GM12873 (cell line): ENCODE results near the gene LRRC61.

Experiments
- TF ChIP-seq, protein P1 (sequence below): IDR thresholded peaks from 2 replicates; pipeline ENCODE4 v1.5.1; 2012; ENCODE audit warnings: low read depth, mild to moderate bottlenecking, moderate library complexity, low read length, control low read depth; ENCODE audit not compliant: insufficient read depth; ENCODE audit errors: missing control alignments

Gene LRRC61

DNA sequence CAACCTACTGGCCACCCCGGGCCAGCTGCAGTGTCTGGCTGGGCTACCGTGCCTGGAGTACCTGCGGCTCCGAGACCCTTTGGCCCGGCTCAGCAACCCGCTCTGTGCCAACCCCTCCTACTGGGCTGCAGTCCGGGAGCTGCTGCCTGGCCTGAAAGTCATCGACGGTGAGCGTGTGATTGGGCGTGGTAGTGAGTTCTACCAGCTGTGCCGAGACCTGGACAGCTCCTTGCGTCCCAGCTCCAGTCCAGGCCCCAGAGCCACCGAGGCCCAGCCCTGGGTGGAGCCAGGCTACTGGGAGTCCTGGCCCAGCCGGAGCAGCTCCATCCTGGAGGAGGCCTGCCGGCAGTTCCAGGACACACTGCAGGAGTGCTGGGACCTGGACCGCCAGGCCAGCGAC lies 14.0 kb downstream of the LRRC61 start:
- TF ChIP-seq, protein P1, sequence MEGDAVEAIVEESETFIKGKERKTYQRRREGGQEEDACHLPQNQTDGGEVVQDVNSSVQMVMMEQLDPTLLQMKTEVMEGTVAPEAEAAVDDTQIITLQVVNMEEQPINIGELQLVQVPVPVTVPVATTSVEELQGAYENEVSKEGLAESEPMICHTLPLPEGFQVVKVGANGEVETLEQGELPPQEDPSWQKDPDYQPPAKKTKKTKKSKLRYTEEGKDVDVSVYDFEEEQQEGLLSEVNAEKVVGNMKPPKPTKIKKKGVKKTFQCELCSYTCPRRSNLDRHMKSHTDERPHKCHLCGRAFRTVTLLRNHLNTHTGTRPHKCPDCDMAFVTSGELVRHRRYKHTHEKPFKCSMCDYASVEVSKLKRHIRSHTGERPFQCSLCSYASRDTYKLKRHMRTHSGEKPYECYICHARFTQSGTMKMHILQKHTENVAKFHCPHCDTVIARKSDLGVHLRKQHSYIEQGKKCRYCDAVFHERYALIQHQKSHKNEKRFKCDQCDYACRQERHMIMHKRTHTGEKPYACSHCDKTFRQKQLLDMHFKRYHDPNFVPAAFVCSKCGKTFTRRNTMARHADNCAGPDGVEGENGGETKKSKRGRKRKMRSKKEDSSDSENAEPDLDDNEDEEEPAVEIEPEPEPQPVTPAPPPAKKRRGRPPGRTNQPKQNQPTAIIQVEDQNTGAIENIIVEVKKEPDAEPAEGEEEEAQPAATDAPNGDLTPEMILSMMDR: no peak

DNA sequence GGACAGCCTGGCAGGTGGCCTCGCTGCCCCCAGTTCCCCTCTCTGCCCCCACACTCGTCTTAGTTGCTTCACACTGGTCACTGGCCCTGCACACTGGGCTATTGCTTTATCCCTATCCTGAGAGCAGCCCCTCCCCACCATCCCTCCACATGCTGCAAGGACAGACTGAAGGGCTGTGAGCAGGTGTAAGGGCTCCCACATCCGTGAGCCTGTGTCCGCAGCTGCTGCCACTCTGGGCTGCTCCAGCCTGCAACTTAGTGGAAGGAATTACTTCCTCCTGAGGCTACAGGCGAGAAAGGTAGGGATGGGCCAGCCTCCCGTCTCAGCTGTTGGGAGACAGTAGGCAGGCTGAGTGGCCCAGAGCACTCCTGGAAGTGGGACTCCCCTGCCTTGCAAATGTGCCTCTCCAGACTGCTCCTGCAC lies 14.5 kb downstream of the LRRC61 start:
- TF ChIP-seq, protein P1: no peak

DNA sequence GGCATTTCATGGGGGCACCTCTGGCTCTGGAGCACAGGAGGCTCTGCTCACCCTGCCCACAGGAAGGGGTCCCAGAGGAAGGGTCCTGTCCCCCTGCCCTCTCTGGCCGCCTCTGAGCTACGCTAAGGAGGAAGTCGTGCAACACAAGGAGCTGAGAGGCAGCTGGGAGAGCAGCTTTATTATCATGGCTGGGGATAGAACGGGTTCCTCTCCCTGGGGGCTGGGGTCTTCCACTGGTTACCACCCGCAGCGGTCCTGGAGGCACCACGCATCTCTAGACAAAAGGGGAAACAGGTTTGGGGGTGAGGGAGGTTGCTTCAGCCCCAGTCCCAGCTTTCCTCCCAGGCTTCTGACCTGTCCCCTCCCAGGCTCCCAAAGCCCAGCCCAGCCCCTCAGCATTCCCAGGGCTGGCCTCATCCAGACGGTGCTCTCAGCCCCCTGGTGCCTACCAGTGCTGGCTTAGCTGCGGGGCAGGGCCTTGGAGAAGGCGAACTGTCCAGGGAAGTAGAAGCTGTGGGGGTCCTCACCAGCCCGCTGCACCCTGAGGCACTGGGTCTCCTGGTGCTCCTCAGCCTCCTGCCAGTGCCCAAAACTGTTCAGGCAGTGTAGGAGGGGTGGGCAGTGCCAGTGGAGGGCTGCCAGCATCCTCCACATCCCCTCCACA lies 15.1 kb downstream of the LRRC61 start:
- TF ChIP-seq, protein P1: no peak

DNA sequence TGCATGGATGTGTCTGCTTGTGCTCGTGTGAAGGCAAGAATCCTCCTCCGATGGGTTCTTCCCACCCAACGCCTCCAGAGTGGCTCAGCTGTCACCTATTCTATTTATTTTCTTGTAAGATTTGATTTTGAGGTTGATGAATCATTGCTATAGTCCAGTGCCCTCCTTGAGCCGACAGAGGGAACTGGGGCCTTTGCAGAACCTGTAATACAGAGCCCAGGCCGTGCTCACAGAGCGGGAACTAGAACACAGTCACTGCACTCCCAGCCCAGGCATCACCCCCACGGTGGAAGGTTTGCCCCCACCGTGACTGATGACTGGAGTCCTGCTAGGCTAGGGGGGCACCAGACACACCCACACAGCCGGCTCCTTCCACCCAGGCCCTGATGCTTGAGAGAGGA lies 16.3 kb downstream of the LRRC61 start:
- TF ChIP-seq, protein P1: no peak

DNA sequence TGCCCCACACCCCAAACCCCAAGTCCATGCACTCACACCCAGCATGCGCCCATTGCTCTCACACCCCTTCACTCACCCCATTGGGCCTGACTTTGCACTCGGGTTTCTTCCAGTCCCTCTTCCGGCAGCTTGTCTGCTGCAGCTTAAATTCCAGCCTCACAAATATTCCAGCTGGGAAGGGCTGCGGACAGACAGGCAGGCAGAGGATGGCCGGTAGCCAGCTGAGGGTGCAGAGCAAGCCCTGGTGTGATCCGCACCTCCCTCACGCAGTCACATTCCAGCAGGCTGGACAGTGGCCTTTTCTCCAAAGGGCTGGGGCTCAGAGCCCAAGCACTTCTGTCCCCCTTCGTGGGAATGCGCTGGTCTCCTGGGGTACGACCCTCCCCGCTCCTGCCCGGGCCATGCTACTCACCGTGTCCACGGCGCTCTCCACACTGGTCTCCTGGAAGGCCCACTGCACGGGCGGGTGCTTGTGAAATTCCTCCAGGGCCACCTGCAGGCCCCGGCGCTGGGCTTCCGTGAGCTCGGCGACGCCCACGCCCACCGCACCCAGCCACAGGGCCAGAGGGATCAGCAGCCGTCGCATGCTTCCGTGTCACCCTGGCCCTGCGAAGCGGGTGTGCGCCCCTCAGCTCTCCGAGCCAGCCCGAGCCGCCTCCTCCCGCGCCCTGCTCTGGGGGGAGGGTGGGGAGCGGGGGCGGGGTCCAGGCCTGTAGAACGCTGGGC lies 17.0 kb downstream of the LRRC61 start:
- TF ChIP-seq, protein P1: no peak

DNA sequence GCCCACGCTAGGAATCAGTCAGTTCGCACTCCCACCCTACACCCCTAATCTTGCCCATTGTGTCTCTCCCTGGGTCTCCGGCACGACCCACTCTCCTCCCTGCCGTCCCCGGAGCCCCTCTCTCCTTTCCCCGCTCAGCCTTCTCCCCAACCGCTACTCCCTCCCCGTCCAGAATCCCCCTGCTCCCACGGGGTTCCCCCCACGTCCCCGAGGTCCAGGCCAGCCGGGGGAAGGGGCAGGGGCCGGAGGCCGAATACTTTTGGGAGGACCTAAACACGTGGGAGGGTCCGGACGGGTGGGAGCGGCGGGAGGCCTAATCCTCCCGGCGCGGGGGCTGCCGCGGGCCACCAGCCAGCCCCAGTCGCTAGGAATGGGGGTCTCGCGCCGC lies 17.7 kb downstream of the LRRC61 start:
- TF ChIP-seq, protein P1: no peak

DNA sequence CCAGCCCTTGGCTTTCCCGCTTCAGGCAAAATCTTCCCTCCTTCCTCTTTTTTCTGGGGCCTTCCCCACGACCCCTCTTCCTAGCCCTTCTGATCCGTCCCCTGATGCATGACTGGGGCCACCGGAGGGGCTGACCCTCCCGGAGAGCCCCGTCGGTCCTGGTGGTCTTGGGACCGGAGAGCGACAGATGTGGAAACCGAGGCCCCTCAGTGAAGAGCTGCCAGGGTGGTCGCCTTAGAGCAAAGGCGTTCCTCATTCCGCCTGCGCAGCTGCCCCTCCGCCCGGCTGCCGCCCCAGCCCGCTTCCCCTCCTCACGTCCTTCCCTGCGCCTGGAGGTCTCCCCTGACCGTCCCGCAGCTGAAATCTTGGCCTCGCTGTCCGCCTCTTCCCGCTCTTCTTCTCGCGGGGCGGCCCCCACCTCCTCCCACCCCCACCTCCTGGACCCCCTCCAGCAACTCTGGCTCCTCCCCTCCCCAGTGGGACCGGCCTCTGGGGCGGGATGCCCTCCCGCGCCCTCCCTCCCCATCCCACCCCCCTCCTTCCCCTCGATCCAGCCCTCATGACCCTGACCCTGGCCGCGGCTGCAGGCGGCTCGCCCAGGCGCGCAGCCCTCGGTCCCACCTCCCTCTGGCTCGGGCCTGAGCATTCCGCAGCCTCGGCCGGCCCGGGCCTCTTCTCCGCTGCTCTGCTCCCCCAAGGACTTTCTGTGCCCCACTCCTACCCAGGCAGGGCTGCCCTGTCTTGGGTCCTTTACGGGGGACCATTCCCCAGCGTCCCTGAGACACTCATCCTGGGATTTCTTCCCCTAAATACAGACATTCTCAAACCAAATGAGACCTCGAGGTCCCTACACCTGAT lies 18.3 kb downstream of the LRRC61 start, which contains the start of gene RARRES2:
RARRES2 (minus strand) TSS at position 367 of the 858 bp plus-strand sequence. CDS start 1,020 bp downstream, outside the sequence.
- TF ChIP-seq, protein P1: no peak
